PC-9 (cell line): ENCODE measurements around the gene SDR39U1.

Source experiments
- CTCF ChIP-seq: fragments of 200-600 bp; sonication (generic); conservative IDR thresholded peaks from 2 replicates; pipeline ENCODE4 v1.6.1; 2017; ENCODE audit warnings: mixed run types, antibody characterized with exemption, mild to moderate bottlenecking, moderate library complexity
- EZH2 ChIP-seq: fragments of 200-600 bp; sonication (generic); IDR thresholded peaks from 2 replicates; pipeline ENCODE4 v1.8.0; 2017; ENCODE audit warnings: antibody characterized with exemption, low read depth

- TF ChIP-seq CTCF (no peak), EZH2 (no peak)
Measured at GRCh38 chr14:24463017-24463883, 20.7 kb upstream of the SDR39U1 start.
